Glutamatergic neuron (in vitro differentiated cells): Measurements from ENCODE around the gene GSTA2. TPM values are rescaled to one million over a fixed set of nuclear protein-coding genes. Genes with fewer than 3 reads are reported as not detected.
"Not testable (repeated sequence)": the region's sequence is repeated elsewhere in the genome, so short reads cannot be mapped to it uniquely, and the experiment has no call there.

ENCODE experiments used
- DNase-seq: peaks from one replicate; pipeline ENCODE4 v3.0.0; 2022
- H3K27ac Mint-ChIP-seq: one replicate; pipeline ENCODE4 v1.8.0; 2020; ENCODE audit warnings: mild to moderate bottlenecking, mixed read lengths, inconsistent platforms; ENCODE audit not compliant: unreplicated experiment
- H3K27me3 Mint-ChIP-seq: one replicate; pipeline ENCODE4 v1.8.0; 2020; ENCODE audit warnings: mild to moderate bottlenecking, moderate library complexity, mixed read lengths, inconsistent platforms; ENCODE audit not compliant: unreplicated experiment
- H3K36me3 Mint-ChIP-seq: one replicate; pipeline ENCODE4 v1.8.0; 2020; ENCODE audit warnings: mild to moderate bottlenecking, mixed read lengths, inconsistent platforms; ENCODE audit not compliant: unreplicated experiment
- H3K4me1 Mint-ChIP-seq: one replicate; pipeline ENCODE4 v1.8.0; 2020; ENCODE audit warnings: mild to moderate bottlenecking, low read depth, mixed read lengths, inconsistent platforms; ENCODE audit not compliant: unreplicated experiment
- H3K4me3 Mint-ChIP-seq: one replicate; pipeline ENCODE4 v1.8.0; 2020; ENCODE audit warnings: mild to moderate bottlenecking, mixed read lengths, inconsistent platforms; ENCODE audit not compliant: unreplicated experiment
- H3K9me3 Mint-ChIP-seq: one replicate; pipeline ENCODE4 v1.8.0; 2020; ENCODE audit warnings: mild to moderate bottlenecking, moderate library complexity, mixed read lengths, inconsistent platforms; ENCODE audit not compliant: unreplicated experiment
- CTCF ChIP-seq: fragments of 200-600 bp; sonication (generic); IDR thresholded peaks from one replicate; pipeline ENCODE4 v1.5.0; 2021; ENCODE audit not compliant: partially characterized antibody, unreplicated experiment
- total RNA-seq: library from RNA; stranded (reverse); fragmentation: NEBNext Ultra II Directional; extraction: Animal tissue kit (Norgen Biotek cat#: 25700); gene quantifications from one replicate; pipeline ENCODE4 v1.2.1, GENCODE V29; 2021; ENCODE audit not compliant: unreplicated experiment

GSTA2 gene
- total RNA-seq, 1 donor from 2014 or later = not detected

GRCh38 chr6:52712136-52712535 lies 51.1 kb downstream of the GSTA2 start:
- no peaks in the 10 kb centered on the region for H3K36me3 Mint-ChIP-seq
- H3K27ac Mint-ChIP-seq = no peak overlapping the region
- no peaks in the 10 kb centered on the region for H3K27me3 Mint-ChIP-seq
- H3K4me3 Mint-ChIP-seq = no peak overlapping the region
- TF ChIP-seq CTCF = no peak
- H3K4me1 Mint-ChIP-seq = no peaks in the 10 kb centered on the region
- no peak for DNase-seq
- peaks cover 1% of the 10 kb centered on the region for H3K9me3 Mint-ChIP-seq

DNA sequence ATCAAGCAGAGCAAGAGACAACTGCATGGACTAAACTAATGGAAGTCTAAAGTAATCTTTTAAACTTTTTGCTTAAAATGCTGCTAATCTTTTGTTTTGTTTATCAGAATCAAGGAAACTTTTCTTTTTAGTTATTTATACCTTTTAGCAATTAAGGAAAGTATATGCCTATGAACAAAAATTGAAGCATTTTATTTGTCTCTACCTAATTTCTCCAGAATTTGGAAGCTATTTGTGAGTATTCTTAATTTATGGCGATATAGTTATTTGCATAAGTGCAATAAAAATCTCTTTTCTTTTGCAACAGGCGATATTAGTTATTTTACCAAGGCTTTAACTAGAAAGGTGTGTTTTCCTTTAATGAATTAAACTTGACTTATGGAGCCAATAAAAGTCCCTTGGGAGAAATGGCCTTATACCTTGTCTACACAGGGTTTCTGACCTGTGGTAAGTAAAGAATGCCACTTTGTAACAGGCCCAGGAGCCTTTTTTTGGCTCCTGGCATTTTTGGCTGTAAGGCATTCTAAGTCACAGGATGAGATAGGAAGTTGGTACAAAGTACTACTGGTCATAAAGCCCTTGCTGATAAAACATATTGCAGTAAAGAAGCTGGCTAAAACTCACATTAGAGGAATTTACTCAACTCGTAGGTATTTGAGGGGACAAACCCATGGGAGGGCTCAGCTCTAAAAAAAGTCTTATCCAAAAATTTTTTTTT lies 55.2 kb downstream of the GSTA2 start:
- TF ChIP-seq CTCF = no peak
- H3K4me1 Mint-ChIP-seq = no peaks in the 10 kb centered on the region
- H3K36me3 Mint-ChIP-seq = no peaks in the 10 kb centered on the region
- no peak for DNase-seq
- no peak overlapping the region for H3K4me3 Mint-ChIP-seq
- H3K27ac Mint-ChIP-seq = no peak overlapping the region
- H3K27me3 Mint-ChIP-seq = no peaks in the 10 kb centered on the region
- peaks cover 1% of the 10 kb centered on the region for H3K9me3 Mint-ChIP-seq

DNA sequence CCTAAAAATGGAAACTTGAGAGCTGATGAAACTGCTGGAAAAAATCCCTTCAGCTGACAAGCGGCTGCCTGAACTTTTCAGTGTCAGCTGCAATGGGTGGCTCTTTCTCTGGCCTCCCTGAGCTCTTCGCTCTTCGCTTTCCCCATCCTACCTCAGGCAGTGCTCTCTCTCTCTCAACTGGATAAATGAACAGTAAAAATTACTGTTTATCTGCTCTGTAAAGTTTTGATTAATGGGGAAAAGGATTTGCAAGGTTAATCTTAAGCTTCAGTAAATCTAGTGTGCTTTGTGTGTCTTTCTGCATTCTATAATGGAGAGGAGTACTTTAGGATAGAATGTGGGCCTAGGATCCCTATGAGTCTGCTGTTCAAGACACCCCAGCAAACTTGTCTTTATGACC lies 57.3 kb downstream of the GSTA2 start:
- H3K4me1 Mint-ChIP-seq = no peaks in the 10 kb centered on the region
- H3K4me3 Mint-ChIP-seq = no peak overlapping the region
- no peaks in the 10 kb centered on the region for H3K36me3 Mint-ChIP-seq
- DNase-seq = no peak
- peaks cover 1% of the 10 kb centered on the region for H3K9me3 Mint-ChIP-seq
- H3K27me3 Mint-ChIP-seq = no peaks in the 10 kb centered on the region
- no peak overlapping the region for H3K27ac Mint-ChIP-seq
- TF ChIP-seq CTCF = no peak

- not testable (repeated sequence) for DNase-seq, H3K27me3 Mint-ChIP-seq, H3K4me3 Mint-ChIP-seq, H3K36me3 Mint-ChIP-seq, H3K4me1 Mint-ChIP-seq, H3K9me3 Mint-ChIP-seq, H3K27ac Mint-ChIP-seq
Observed at GRCh38 chr6:52704781-52705502, 58.3 kb downstream of the GSTA2 start.

- H3K4me1 Mint-ChIP-seq = no peaks in the 10 kb centered on the region
- no peak overlapping the region for H3K4me3 Mint-ChIP-seq
- no peak overlapping the region for H3K27ac Mint-ChIP-seq
- no peaks in the 10 kb centered on the region for H3K27me3 Mint-ChIP-seq
- DNase-seq = no peak
- H3K9me3 Mint-ChIP-seq = peaks cover 1% of the 10 kb centered on the region
- H3K36me3 Mint-ChIP-seq = no peaks in the 10 kb centered on the region
- TF ChIP-seq CTCF = no peak
Observed at GRCh38 chr6:52704060-52704459, 59.2 kb downstream of the GSTA2 start.

Other genes with a start within 250 kb of the GSTA2 start
- gene TRAM2, start 186.4 kb downstream of the GSTA2 start, total RNA-seq = 16.2 TPM
- 26.3 TPM for gene TMEM14A, start 92.4 kb downstream of the GSTA2 start, total RNA-seq
- not detected for gene GSTA1, start 40.3 kb upstream of the GSTA2 start, total RNA-seq
- gene GSTA5, start 77.3 kb upstream of the GSTA2 start, total RNA-seq = not detected
- not detected for gene GSTA3, start 146.2 kb upstream of the GSTA2 start, total RNA-seq
- gene GSTA4, start 231.8 kb upstream of the GSTA2 start, total RNA-seq = 81.1 TPM